ENCODE results near the gene LZTS2. TPM values are rescaled to one million over a fixed set of nuclear protein-coding genes. Genes with fewer than 3 reads are reported as not detected.

Gene LZTS2
- total and polyA plus RNA-seq, 2 experiments from 2014 or later: 27.6 to 88.3 TPM

DNA sequence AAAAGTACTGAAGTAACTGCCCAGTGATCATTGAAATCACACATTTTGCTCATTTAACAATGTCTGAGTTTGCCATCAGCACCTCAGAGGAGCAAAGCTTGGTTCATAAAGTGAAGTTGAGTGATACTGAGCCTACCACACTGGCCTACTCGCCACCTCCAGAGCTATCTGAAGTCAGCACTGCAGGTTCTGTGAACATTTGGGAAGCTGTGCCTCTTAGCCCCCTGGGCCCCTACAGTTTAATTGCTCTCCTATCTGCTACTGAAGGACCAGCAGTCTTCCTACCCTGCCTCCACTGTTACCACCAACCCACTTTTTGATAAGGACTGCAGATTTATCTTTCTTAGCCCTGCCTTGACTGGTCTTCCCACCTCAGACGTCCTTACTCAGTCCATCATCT lies 32.3 kb upstream of the LZTS2 start:
- Histone ChIP-seq H2AFZ (no peak overlapping the region), H3K4me3 (no peak overlapping the region), H3K4me1 (ENCODE audit: insufficient read depth) (peaks cover 25% of the 10 kb centered on the region), H3K4me2 (no peak overlapping the region), H3K9me2 (ENCODE audit: insufficient read depth) (no peaks in the 10 kb centered on the region), H3K79me2 (replicated peaks; ENCODE audit: insufficient read depth) (no peaks in the 10 kb centered on the region), H3F3A (replicated peaks; ENCODE audit: low read depth) (peaks cover 5% of the 10 kb centered on the region; the same call in 1 of the 2 replicates), H3K27ac (ENCODE audit: low read depth) (no peak overlapping the region), H4K20me1 (replicated peaks; ENCODE audit: insufficient read depth) (0 out of 2 replicates have a peak, but pooled peaks cover 4% of the 10 kb centered on the region), H3K27me3 (ENCODE audit: insufficient read depth) (no peaks in the 10 kb centered on the region), H3K36me3 (ENCODE audit: insufficient read depth) (no peaks in the 10 kb centered on the region)
- H3K4me1 Mint-ChIP-seq: peaks cover 28% of the 10 kb centered on the region
- H3K9me3 Mint-ChIP-seq: no peaks in the 10 kb centered on the region
- no peak overlapping the region for H3K27ac Mint-ChIP-seq
- H3K4me3 Mint-ChIP-seq: no peak overlapping the region
- peaks cover 10% of the 10 kb centered on the region; the same call in 1 of the 3 replicates for H3K36me3 Mint-ChIP-seq (ENCODE audit: low read depth)
- TF ChIP-seq POLR2AphosphoS5 (IDR thresholded peaks at IDR 0.05; ENCODE audit: low read depth) (no peak), STAT1 (IDR thresholded peaks at IDR 0.05; ENCODE audit: unreplicated experiment) (no peak), ZNF331 (CRISPR knock-in tag; IDR thresholded peaks at IDR 0.05; ENCODE audit: low read depth) (no peak), EZH2 (IDR thresholded peaks at IDR 0.05; ENCODE audit: low read depth, unreplicated experiment) (no peak), CREB1 (CRISPR knock-in tag; IDR thresholded peaks at IDR 0.05; ENCODE audit: low read depth) (no peak), JUNB (IDR thresholded peaks at IDR 0.05; ENCODE audit: unreplicated experiment) (no peak), ZNF114 (CRISPR knock-in tag; IDR thresholded peaks at IDR 0.05) (no peak), NANOG (IDR thresholded peaks at IDR 0.05; ENCODE audit: borderline replicate concordance) (no peak)
- TF ChIP-seq, protein P1, sequence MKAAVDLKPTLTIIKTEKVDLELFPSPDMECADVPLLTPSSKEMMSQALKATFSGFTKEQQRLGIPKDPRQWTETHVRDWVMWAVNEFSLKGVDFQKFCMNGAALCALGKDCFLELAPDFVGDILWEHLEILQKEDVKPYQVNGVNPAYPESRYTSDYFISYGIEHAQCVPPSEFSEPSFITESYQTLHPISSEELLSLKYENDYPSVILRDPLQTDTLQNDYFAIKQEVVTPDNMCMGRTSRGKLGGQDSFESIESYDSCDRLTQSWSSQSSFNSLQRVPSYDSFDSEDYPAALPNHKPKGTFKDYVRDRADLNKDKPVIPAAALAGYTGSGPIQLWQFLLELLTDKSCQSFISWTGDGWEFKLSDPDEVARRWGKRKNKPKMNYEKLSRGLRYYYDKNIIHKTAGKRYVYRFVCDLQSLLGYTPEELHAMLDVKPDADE (IDR thresholded peaks at IDR 0.05): no peak
- DNase-seq (ENCODE audit: low spot score) (no peak), ATAC-seq (no peak)
- H3K27me3 Mint-ChIP-seq (ENCODE audit: insufficient read depth, low read depth, poor library complexity): peaks cover 11% of the 10 kb centered on the region

- peak overlapping the region; percentile 92; the same call in 1 of the 2 replicates for H3K4me3 ChIP-seq
- peak overlapping the region; percentile 92 for H3K4me2 ChIP-seq
- TF ChIP-seq ZNF331 (CRISPR knock-in tag; IDR thresholded peaks at IDR 0.05; ENCODE audit: low read depth) (no peak), JUNB (IDR thresholded peaks at IDR 0.05; ENCODE audit: unreplicated experiment) (no peak), STAT1 (IDR thresholded peaks at IDR 0.05; ENCODE audit: unreplicated experiment) (no peak), CREB1 (CRISPR knock-in tag; IDR thresholded peaks at IDR 0.05; ENCODE audit: low read depth) (no peak)
- TF ChIP-seq, protein P2, sequence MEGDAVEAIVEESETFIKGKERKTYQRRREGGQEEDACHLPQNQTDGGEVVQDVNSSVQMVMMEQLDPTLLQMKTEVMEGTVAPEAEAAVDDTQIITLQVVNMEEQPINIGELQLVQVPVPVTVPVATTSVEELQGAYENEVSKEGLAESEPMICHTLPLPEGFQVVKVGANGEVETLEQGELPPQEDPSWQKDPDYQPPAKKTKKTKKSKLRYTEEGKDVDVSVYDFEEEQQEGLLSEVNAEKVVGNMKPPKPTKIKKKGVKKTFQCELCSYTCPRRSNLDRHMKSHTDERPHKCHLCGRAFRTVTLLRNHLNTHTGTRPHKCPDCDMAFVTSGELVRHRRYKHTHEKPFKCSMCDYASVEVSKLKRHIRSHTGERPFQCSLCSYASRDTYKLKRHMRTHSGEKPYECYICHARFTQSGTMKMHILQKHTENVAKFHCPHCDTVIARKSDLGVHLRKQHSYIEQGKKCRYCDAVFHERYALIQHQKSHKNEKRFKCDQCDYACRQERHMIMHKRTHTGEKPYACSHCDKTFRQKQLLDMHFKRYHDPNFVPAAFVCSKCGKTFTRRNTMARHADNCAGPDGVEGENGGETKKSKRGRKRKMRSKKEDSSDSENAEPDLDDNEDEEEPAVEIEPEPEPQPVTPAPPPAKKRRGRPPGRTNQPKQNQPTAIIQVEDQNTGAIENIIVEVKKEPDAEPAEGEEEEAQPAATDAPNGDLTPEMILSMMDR (conservative IDR thresholded peaks at IDR 0.05; ENCODE audit: low read depth in 2 of 2): no peak
- TF ChIP-seq, protein P3, sequence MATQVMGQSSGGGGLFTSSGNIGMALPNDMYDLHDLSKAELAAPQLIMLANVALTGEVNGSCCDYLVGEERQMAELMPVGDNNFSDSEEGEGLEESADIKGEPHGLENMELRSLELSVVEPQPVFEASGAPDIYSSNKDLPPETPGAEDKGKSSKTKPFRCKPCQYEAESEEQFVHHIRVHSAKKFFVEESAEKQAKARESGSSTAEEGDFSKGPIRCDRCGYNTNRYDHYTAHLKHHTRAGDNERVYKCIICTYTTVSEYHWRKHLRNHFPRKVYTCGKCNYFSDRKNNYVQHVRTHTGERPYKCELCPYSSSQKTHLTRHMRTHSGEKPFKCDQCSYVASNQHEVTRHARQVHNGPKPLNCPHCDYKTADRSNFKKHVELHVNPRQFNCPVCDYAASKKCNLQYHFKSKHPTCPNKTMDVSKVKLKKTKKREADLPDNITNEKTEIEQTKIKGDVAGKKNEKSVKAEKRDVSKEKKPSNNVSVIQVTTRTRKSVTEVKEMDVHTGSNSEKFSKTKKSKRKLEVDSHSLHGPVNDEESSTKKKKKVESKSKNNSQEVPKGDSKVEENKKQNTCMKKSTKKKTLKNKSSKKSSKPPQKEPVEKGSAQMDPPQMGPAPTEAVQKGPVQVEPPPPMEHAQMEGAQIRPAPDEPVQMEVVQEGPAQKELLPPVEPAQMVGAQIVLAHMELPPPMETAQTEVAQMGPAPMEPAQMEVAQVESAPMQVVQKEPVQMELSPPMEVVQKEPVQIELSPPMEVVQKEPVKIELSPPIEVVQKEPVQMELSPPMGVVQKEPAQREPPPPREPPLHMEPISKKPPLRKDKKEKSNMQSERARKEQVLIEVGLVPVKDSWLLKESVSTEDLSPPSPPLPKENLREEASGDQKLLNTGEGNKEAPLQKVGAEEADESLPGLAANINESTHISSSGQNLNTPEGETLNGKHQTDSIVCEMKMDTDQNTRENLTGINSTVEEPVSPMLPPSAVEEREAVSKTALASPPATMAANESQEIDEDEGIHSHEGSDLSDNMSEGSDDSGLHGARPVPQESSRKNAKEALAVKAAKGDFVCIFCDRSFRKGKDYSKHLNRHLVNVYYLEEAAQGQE (IDR thresholded peaks at IDR 0.05; ENCODE audit: unreplicated experiment): no peak
Measured at GRCh38 chr10:100968062-100968736, 31.4 kb upstream of the LZTS2 start.

More at GRCh38 chr10:100968062-100968736, 31.4 kb upstream of the LZTS2 start:
- Mint-ChIP-seq H3K4me3 (peak overlapping the region; percentile 77), H3K9me3 (no peaks in the 10 kb centered on the region), H3K27me3 (ENCODE audit: insufficient read depth, low read depth, poor library complexity) (peaks cover 15% of the 10 kb centered on the region), H3K36me3 (ENCODE audit: low read depth) (0 out of 3 replicates have a peak, but pooled peaks cover 3% of the 10 kb centered on the region), H3K27ac (no peak overlapping the region), H3K4me1 (peaks cover 32% of the 10 kb centered on the region)
- ATAC-seq (no peak), DNase-seq (ENCODE audit: low spot score) (no peak)
- H3K9me2 ChIP-seq (ENCODE audit: insufficient read depth): no peaks in the 10 kb centered on the region
- H4K20me1 ChIP-seq (replicated peaks; ENCODE audit: insufficient read depth): 0 out of 2 replicates have a peak, but pooled peaks cover 4% of the 10 kb centered on the region
- no peak overlapping the region for H3K27ac ChIP-seq (ENCODE audit: low read depth)
- no peaks in the 10 kb centered on the region for H3K79me2 ChIP-seq (replicated peaks; ENCODE audit: insufficient read depth)
- H2AFZ ChIP-seq: peak overlapping the region; percentile 98; the same call in 1 of the 2 replicates
- no peaks in the 10 kb centered on the region for H3K27me3 ChIP-seq (ENCODE audit: insufficient read depth)
- peaks cover 26% of the 10 kb centered on the region for H3K4me1 ChIP-seq (ENCODE audit: insufficient read depth)
- peaks cover 5% of the 10 kb centered on the region; the same call in 1 of the 2 replicates for H3F3A ChIP-seq (replicated peaks; ENCODE audit: low read depth)
- H3K36me3 ChIP-seq (ENCODE audit: insufficient read depth): no peaks in the 10 kb centered on the region
